ENCODE measurements around the gene KRTAP8-1. TPM values are rescaled to one million over a fixed set of nuclear protein-coding genes. Genes with fewer than 3 reads are reported as not detected.

The KRTAP8-1 gene
- total RNA-seq (2014; rRNA removed), result not detected in 2 replicates
- polyA plus RNA-seq (2012), result not detected

- DNase-seq (ENCODE audit: low read depth), result no peak
These were observed at the start of gene KRTAP8-1 for GRCh38 chr21:30813174-30813573. KRTAP8-1 (minus strand) TSS chr21:30813274; CDS start chr21:30813220, 54 bp downstream.

DNA sequence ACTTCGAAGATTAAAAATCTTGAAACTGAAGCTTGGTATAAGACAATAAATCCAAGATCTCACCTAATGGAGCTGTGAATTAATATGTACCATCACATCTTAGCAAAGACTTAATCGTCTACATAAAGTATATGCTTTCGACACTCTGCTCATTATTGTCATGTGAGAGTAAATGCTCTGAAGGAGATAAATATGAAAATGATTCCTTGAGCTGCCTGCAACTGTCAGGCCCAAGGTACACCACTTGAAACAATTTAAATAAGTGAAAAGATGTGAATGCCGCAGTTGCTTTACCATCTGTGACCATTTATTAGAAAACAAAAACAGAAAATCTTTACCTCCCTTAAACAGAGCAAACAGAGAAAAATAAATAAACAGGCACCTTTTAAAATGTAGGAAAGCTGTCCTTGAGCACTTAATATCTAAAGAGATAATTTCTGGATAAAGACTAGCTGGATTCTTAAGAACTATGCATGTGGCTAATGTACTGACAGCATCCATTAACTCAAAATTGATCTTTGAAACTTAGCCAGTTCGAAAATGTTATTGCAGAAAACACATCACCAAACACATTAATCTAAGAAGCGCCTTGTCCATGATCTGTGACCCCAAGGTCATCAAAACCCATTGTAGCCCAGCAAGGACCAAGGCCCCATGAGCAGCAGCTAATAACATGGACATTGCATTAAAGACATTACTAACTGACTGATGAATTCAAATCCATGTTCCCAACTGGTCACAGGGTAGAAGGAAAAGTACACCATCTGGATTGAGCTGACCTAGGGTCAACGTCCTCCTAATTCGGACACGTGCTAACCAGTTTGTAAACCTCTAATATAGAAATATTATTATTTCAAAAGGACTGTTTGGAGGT is 34.8 kb upstream of the KRTAP8-1 start:
- DNase-seq (ENCODE audit: low read depth), result no peak

DNA sequence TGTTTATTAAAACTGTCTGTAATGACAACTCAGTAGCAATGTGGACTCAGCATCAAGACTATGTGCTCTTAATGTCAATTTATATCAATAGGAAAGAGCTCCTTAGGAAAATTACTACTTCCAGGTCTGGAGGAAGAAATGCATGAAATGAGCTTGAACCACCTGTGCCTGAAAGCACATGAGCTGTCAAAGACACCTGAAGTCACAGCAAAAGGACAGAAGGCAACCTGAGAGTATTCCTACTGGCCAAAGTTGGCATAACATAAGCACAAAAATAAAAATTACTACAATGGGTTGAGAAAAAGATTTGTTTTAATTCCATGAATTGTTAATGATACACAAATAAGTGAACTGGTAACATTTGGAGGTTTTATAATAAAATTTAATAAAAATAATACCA is 29.9 kb upstream of the KRTAP8-1 start:
- no peak for DNase-seq (ENCODE audit: low read depth)

GRCh38 chr21:30839304-30839703 is 26.2 kb upstream of the KRTAP8-1 start:
- DNase-seq (ENCODE audit: low read depth), result no peak

DNA sequence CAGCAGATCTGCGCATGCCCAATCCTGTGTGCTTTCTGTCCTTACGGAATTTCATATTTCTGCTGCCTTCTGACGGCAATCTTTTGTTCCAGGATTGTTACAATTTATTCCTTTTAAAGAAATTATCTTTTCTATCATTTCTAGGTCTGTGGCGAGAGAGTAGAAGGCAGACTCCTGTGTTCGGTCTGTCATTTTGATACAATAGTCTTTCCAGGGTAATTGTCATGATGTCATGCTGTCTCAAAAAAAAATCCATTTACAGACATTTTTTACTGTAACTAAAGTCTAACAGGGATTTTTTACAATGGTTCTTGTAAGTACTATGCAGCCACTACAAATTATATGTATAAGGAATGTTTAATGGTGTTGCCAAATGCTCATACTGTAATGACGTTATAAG is 25.5 kb upstream of the KRTAP8-1 start:
- DNase-seq (ENCODE audit: low read depth), result no peak

GRCh38 chr21:30831194-30831765 is 18.2 kb upstream of the KRTAP8-1 start:
- peak; percentile 5 for DNase-seq (ENCODE audit: low read depth)

GRCh38 chr21:30829659-30830058 is 16.6 kb upstream of the KRTAP8-1 start, which contains the start of gene KRTAP7-1:
KRTAP7-1 (minus strand) TSS chr21:30829759; CDS start chr21:30829698, 61 bp downstream.
- no peak for DNase-seq (ENCODE audit: low read depth)

GRCh38 chr21:30818837-30819610 is 6.0 kb upstream of the KRTAP8-1 start:
- no peak for DNase-seq (ENCODE audit: low read depth)

- DNase-seq (ENCODE audit: low read depth), result no peak
These were observed 12.5 kb downstream of the KRTAP8-1 start for GRCh38 chr21:30800605-30801004.

DNA sequence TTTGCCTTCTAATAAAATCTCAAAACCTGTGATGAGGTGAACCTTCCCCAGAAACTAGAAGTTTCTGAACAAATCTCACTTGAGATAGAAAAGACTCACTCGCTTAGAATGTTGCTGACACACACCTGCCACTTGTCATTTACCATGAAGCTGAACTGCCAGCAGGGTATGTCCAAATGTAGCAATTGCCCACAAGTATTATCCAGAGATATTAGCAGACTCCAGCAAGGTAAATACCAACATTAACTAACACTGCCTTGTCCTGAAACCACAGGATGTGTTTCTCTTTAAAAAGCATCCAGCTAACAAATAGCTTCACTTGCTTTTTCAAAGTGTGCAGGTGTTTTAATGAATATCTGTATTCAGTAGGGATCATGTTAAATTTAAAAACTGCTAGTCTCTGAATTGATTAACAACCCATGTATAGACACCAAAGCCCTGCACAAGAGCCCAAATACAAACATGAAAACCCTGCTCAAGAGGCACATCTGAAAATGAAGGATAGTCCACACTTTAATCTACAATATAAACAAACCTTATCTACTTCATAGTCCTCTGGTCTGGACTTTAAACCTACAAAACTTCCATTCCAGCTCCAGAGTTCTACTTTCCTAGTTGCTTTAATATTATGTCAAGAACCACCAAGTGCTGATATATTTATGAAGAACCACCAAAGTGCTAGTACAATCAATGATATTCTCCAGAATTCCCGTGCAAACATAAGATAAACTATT is 19.3 kb downstream of the KRTAP8-1 start:
- no peak for DNase-seq (ENCODE audit: low read depth)

DNA sequence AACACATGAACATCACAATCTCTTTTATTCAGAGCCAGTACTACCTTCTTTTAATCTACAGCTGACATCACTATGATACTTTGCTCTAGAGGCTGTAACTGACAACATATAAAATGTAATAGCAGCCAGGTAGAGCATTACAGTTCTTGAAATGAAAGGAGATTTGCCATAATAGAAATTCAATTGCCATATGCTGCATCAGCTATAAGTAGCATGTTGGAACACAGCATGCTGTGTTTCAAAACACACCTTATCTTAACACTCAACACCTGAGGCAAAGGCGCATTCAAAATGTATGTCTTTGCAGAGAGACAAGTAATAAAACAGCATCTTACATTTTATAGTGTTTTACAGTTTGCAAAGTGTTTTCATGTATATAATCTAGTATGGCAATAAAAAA is 33.8 kb downstream of the KRTAP8-1 start:
- DNase-seq (ENCODE audit: low read depth), result no peak

- no peak for DNase-seq (ENCODE audit: low read depth)
These were observed 43.2 kb downstream of the KRTAP8-1 start for GRCh38 chr21:30769724-30770431.

Other genes with a start within 250 kb of the KRTAP8-1 start
- not detected in 2 replicates for gene KRTAP22-2, start 222.9 kb downstream of the KRTAP8-1 start, total RNA-seq (2014; rRNA removed)
- not detected in 2 replicates for gene KRTAP6-3, start 220.8 kb downstream of the KRTAP8-1 start, total RNA-seq (2014; rRNA removed)
- not detected in 2 replicates for gene KRTAP6-2, start 214.4 kb downstream of the KRTAP8-1 start, total RNA-seq (2014; rRNA removed)
- gene KRTAP22-1, start 212.2 kb downstream of the KRTAP8-1 start, total RNA-seq (2014; rRNA removed), result not detected in 2 replicates
- gene KRTAP6-1, start 199.3 kb downstream of the KRTAP8-1 start, total RNA-seq (2014; rRNA removed), result not detected in 2 replicates
- not detected in 2 replicates for gene KRTAP20-1, start 196.8 kb downstream of the KRTAP8-1 start, total RNA-seq (2014; rRNA removed)
- gene KRTAP20-4, start 192.6 kb downstream of the KRTAP8-1 start, total RNA-seq (2014; rRNA removed), result not detected in 2 replicates
- not detected in 2 replicates for gene KRTAP20-2, start 178.1 kb downstream of the KRTAP8-1 start, total RNA-seq (2014; rRNA removed)
- not detected in 2 replicates for gene KRTAP20-3, start 170.4 kb downstream of the KRTAP8-1 start, total RNA-seq (2014; rRNA removed)
- gene KRTAP21-3, start 94.5 kb downstream of the KRTAP8-1 start, total RNA-seq (2014; rRNA removed), result not detected in 2 replicates
- gene KRTAP21-2, start 66.0 kb downstream of the KRTAP8-1 start, total RNA-seq (2014; rRNA removed), result not detected in 2 replicates
- gene KRTAP21-1, start 57.8 kb downstream of the KRTAP8-1 start, total RNA-seq (2014; rRNA removed), result not detected in 2 replicates
- not detected in 2 replicates for gene KRTAP7-1, start 16.5 kb upstream of the KRTAP8-1 start, total RNA-seq (2014; rRNA removed)
- not detected in 2 replicates for gene KRTAP11-1, start 68.3 kb upstream of the KRTAP8-1 start, total RNA-seq (2014; rRNA removed)
- gene KRTAP19-8, start 225.2 kb upstream of the KRTAP8-1 start, total RNA-seq (2014; rRNA removed), result not detected in 2 replicates

All from LHCN-M2 (cell line).